ENCODE data around the gene MSMP. TPM values are rescaled to one million over a fixed set of nuclear protein-coding genes. Genes with fewer than 3 reads are reported as not detected.

Gene MSMP, protein sequence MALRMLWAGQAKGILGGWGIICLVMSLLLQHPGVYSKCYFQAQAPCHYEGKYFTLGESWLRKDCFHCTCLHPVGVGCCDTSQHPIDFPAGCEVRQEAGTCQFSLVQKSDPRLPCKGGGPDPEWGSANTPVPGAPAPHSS
- total RNA-seq (not detected in 2 replicates), polyA plus RNA-seq (not detected in 2 replicates), polyA minus RNA-seq (ENCODE audit: low replicate concordance) (not detected in 2 replicates)
- polyA plus RNA-seq (2012), result not detected in 2 replicates

GRCh38 chr9:35754264-35754663 is at the start of gene MSMP:
Gene MSMP, minus strand, starts transcription at chr9:35754276. Its CDS starts 147 bp downstream, at chr9:35754129.
- no peak for DNase-seq (ENCODE audit: low read depth in 2 of 2)
- H3K27ac ChIP-seq (ENCODE audit: insufficient read depth, low read length), result no peak within 1 kb of the TSS
- TF ChIP-seq CTCF (conservative IDR thresholded peaks at IDR 0.05 in 1 of 2, IDR thresholded peaks at IDR 0.05 in 1 of 2; ENCODE audit: low read depth in 1 of 2, low read length in 2 of 2) (no peak), EZH2 (IDR thresholded peaks at IDR 0.05; ENCODE audit: low read length, missing control alignments) (no peak)
- peaks cover 10% of the 10 kb centered on the region for H3K4me1 ChIP-seq (ENCODE audit: control insufficient read depth, extremely low read depth, insufficient read depth, low read length)
- H2AFZ ChIP-seq (ENCODE audit: low read length), result no peak within 1 kb of the TSS
- H3K9ac ChIP-seq (ENCODE audit: insufficient read depth, low read length), result no peak within 1 kb of the TSS
- H3K9me3 ChIP-seq (ENCODE audit: control insufficient read depth, insufficient read depth, low read depth, low read length), result no peaks in the 10 kb centered on the region
- H4K20me1 ChIP-seq (ENCODE audit: control insufficient read depth, extremely low read depth, insufficient read depth, low read length), result no peaks in the 10 kb centered on the region
- no peak within 1 kb of the TSS for H3K4me2 ChIP-seq (ENCODE audit: extremely low read depth, insufficient read depth, low read length)
- H3K36me3 ChIP-seq (ENCODE audit: control insufficient read depth, insufficient read depth, low read length), result peaks cover 7% of the 10 kb centered on the region
- peaks cover 4% of the 10 kb centered on the region for H3K79me2 ChIP-seq (ENCODE audit: control insufficient read depth, insufficient read depth, low read length)
- H3K4me3 ChIP-seq (replicated peaks in 1 of 4; ENCODE audit: control extremely low read depth in 1 of 4, insufficient read depth in 1 of 4, low read depth in 3 of 4, low read length in 4 of 4), result no peak within 1 kb of the TSS
- peaks cover 2% of the 10 kb centered on the region for H3K27me3 ChIP-seq (ENCODE audit: control insufficient read depth, insufficient read depth, low read length)

GRCh38 chr9:35801328-35802128 is 47.5 kb upstream of the MSMP start:
- Histone ChIP-seq H3K9ac (ENCODE audit: insufficient read depth, low read length) (no peak overlapping the region), H2AFZ (ENCODE audit: low read length) (no peak overlapping the region), H3K4me1 (ENCODE audit: control insufficient read depth, extremely low read depth, insufficient read depth, low read length) (no peaks in the 10 kb centered on the region), H3K27me3 (ENCODE audit: control insufficient read depth, insufficient read depth, low read length) (no peaks in the 10 kb centered on the region), H3K27ac (ENCODE audit: insufficient read depth, low read length) (no peak overlapping the region), H3K9me3 (ENCODE audit: control insufficient read depth, insufficient read depth, low read depth, low read length) (no peaks in the 10 kb centered on the region), H3K79me2 (ENCODE audit: control insufficient read depth, insufficient read depth, low read length) (no peaks in the 10 kb centered on the region), H3K36me3 (ENCODE audit: control insufficient read depth, insufficient read depth, low read length) (peaks cover 9% of the 10 kb centered on the region), H4K20me1 (ENCODE audit: control insufficient read depth, extremely low read depth, insufficient read depth, low read length) (no peaks in the 10 kb centered on the region), H3K4me2 (ENCODE audit: extremely low read depth, insufficient read depth, low read length) (no peak overlapping the region), H3K4me3 (replicated peaks in 1 of 4; ENCODE audit: control extremely low read depth in 1 of 4, insufficient read depth in 1 of 4, low read depth in 3 of 4, low read length in 4 of 4) (no peak overlapping the region)
- TF ChIP-seq EZH2 (IDR thresholded peaks at IDR 0.05; ENCODE audit: low read length, missing control alignments), result no peak
- TF ChIP-seq CTCF (conservative IDR thresholded peaks at IDR 0.05 in 1 of 2, IDR thresholded peaks at IDR 0.05 in 1 of 2; ENCODE audit: low read depth in 1 of 2, low read length in 2 of 2), result no peak
- no peak for DNase-seq (ENCODE audit: low read depth in 2 of 2)

DNA sequence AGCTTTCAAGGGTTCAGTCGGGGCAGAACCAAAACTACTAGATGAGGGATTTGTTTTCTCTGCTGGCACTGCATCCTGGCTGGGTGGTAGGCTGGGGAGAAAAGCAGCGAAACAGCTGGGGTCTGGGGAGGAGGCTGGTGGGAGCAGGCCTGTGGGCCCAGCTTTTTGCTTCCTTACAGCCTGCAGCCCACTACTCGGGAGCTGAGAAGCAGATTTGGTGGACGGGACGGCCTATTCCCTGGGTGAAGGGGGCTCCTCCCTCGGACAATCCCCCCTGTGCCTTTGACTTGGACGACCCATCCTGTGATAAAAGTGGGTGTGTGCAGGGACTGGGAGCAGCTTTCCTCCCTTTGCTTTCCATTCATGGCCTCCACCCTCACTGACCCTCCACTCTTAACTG is 46.5 kb upstream of the MSMP start:
- no peaks in the 10 kb centered on the region for H3K9me3 ChIP-seq (ENCODE audit: control insufficient read depth, insufficient read depth, low read depth, low read length)
- H3K4me1 ChIP-seq (ENCODE audit: control insufficient read depth, extremely low read depth, insufficient read depth, low read length), result no peaks in the 10 kb centered on the region
- H2AFZ ChIP-seq (ENCODE audit: low read length), result no peak overlapping the region
- H3K27me3 ChIP-seq (ENCODE audit: control insufficient read depth, insufficient read depth, low read length), result no peaks in the 10 kb centered on the region
- H3K4me3 ChIP-seq (replicated peaks in 1 of 4; ENCODE audit: control extremely low read depth in 1 of 4, insufficient read depth in 1 of 4, low read depth in 3 of 4, low read length in 4 of 4), result no peak overlapping the region
- no peak overlapping the region for H3K27ac ChIP-seq (ENCODE audit: insufficient read depth, low read length)
- H3K79me2 ChIP-seq (ENCODE audit: control insufficient read depth, insufficient read depth, low read length), result no peaks in the 10 kb centered on the region
- no peaks in the 10 kb centered on the region for H4K20me1 ChIP-seq (ENCODE audit: control insufficient read depth, extremely low read depth, insufficient read depth, low read length)
- no peak overlapping the region for H3K9ac ChIP-seq (ENCODE audit: insufficient read depth, low read length)
- TF ChIP-seq CTCF (conservative IDR thresholded peaks at IDR 0.05 in 1 of 2, IDR thresholded peaks at IDR 0.05 in 1 of 2; ENCODE audit: low read depth in 1 of 2, low read length in 2 of 2), result no peak
- TF ChIP-seq EZH2 (IDR thresholded peaks at IDR 0.05; ENCODE audit: low read length, missing control alignments), result no peak
- H3K36me3 ChIP-seq (ENCODE audit: control insufficient read depth, insufficient read depth, low read length), result peaks cover 3% of the 10 kb centered on the region
- no peak for DNase-seq (ENCODE audit: low read depth in 2 of 2)
- no peak overlapping the region for H3K4me2 ChIP-seq (ENCODE audit: extremely low read depth, insufficient read depth, low read length)
